ENCODE data around the gene TSC22D1.

DNA sequence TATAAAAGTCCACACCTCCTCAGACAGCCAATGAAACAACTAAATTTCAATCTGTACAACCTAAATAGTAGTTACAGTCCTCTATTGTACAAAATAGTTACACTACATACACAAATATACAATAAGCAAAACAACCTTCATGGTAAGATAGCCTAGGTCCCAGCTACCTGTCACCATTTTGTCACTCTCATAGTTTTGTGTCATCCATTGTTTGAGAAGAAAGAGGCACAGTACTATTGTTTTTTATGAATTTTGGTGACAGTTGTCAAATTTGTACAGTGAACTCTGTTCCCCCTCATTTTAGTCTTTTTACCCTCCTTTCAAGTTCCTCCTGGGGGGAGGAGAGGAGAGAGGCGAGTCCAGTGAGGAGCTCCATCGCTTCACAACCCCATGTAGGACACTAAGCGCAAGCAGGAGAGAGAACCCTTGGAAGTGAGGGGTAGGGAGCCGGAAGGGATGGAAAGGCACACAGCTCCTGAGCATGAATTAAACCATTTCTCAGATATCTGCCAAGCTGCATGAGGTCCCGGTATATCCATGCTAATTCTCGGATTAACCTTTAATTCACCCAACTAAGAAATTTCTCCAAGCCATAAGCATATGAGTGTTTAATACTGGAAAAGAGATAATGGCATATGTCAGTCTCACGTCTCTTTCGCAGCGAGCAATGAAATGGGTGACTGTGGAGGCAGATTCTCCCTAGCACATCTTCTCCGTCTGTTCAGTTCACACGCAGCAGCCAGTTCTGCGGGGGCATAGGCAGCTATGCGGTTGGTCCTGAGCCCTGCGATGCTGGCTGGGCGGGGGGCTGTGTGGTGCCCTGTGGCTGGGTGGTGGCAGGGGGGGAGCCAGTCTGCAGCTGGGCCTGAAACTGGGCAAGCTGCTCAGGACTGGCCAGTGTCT is 142.0 kb downstream of the TSC22D1 start:
- TF ChIP-seq, protein P1, sequence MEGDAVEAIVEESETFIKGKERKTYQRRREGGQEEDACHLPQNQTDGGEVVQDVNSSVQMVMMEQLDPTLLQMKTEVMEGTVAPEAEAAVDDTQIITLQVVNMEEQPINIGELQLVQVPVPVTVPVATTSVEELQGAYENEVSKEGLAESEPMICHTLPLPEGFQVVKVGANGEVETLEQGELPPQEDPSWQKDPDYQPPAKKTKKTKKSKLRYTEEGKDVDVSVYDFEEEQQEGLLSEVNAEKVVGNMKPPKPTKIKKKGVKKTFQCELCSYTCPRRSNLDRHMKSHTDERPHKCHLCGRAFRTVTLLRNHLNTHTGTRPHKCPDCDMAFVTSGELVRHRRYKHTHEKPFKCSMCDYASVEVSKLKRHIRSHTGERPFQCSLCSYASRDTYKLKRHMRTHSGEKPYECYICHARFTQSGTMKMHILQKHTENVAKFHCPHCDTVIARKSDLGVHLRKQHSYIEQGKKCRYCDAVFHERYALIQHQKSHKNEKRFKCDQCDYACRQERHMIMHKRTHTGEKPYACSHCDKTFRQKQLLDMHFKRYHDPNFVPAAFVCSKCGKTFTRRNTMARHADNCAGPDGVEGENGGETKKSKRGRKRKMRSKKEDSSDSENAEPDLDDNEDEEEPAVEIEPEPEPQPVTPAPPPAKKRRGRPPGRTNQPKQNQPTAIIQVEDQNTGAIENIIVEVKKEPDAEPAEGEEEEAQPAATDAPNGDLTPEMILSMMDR (optimal IDR thresholded peaks at IDR 0.05 in 1 of 3, IDR thresholded peaks at IDR 0.05 in 1 of 3, conservative IDR thresholded peaks at IDR 0.05 in 1 of 3; ENCODE audit: extremely low read depth in 1 of 3, insufficient read depth in 2 of 3, low read length in 3 of 3), result no peak
- TF ChIP-seq EZH2 (IDR thresholded peaks at IDR 0.05; ENCODE audit: low read length), result no peak

Measured in keratinocyte (primary cell).